ENCODE measurements around the gene PROSER3.

Gene PROSER3

GRCh38 chr19:35818445-35818844 lies 60.5 kb downstream of the PROSER3 start:
- no peaks in the 10 kb centered on the region for H3K9me3 Mint-ChIP-seq
- peaks cover 19% of the 10 kb centered on the region for H3K27me3 Mint-ChIP-seq
- no peak overlapping the region for H3K27ac Mint-ChIP-seq
- no peak overlapping the region for H3K4me3 Mint-ChIP-seq
- no peaks in the 10 kb centered on the region for H3K4me1 Mint-ChIP-seq (ENCODE audit: low read depth)
- no peaks in the 10 kb centered on the region for H3K36me3 Mint-ChIP-seq (ENCODE audit: low read depth)

Measured in stimulated activated naive CD8-positive, alpha-beta T cell treated with anti-CD3 and anti-CD28 coated beads, Interleukin-15, Interleukin-2, amounts not matched to agents 100 ng/mL and 50 ng/mL, for 24 hours (primary cell).